ENCODE measurements around the gene ALG1.
"Not testable (repeated sequence)": the region's sequence is repeated elsewhere in the genome, so short reads cannot be mapped to it uniquely, and the experiment has no call there.

DNA sequence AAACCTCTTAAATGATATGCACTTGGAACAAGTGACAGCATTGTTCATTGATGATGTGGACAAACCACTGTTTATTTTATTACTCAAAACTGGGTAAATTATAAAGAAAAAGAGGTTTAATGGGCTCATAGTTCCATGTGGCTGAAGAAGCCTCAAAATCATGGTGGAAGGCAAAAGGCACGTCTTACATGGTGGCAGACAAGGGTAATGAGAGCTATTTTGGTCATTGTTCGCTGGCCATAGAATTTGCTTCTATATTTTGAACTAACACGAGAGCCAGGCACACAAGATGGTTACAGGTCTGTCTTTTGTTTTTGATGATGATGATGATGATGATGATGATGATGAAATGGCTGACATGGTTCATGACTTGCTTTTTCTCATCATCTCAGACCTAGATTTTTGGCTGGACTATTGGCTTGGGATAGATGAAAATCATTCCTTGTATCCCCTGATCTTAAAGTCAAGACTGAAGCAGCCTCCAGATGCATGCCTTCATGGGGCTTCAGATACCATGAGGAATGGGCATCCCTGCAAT lies 59.9 kb downstream of the ALG1 start:
- TF ChIP-seq, protein P1, sequence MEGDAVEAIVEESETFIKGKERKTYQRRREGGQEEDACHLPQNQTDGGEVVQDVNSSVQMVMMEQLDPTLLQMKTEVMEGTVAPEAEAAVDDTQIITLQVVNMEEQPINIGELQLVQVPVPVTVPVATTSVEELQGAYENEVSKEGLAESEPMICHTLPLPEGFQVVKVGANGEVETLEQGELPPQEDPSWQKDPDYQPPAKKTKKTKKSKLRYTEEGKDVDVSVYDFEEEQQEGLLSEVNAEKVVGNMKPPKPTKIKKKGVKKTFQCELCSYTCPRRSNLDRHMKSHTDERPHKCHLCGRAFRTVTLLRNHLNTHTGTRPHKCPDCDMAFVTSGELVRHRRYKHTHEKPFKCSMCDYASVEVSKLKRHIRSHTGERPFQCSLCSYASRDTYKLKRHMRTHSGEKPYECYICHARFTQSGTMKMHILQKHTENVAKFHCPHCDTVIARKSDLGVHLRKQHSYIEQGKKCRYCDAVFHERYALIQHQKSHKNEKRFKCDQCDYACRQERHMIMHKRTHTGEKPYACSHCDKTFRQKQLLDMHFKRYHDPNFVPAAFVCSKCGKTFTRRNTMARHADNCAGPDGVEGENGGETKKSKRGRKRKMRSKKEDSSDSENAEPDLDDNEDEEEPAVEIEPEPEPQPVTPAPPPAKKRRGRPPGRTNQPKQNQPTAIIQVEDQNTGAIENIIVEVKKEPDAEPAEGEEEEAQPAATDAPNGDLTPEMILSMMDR (optimal IDR thresholded peaks at IDR 0.05 in 1 of 3, IDR thresholded peaks at IDR 0.05 in 1 of 3, conservative IDR thresholded peaks at IDR 0.05 in 1 of 3; ENCODE audit: extremely low read depth in 1 of 3, insufficient read depth in 2 of 3, low read length in 3 of 3): not testable (repeated sequence)
- TF ChIP-seq EZH2 (IDR thresholded peaks at IDR 0.05; ENCODE audit: low read length): not testable (repeated sequence)

Measured in keratinocyte (primary cell).